Breast epithelium (tissue), 3 donors: ENCODE data around the gene P3H1.

Experiments used
- POLR2A ChIP-seq: fragments of 450-650 bp; IDR thresholded peaks from one replicate; pipeline ENCODE4 v1.6.1; 2016; ENCODE audit warnings: antibody characterized with exemption, mild to moderate bottlenecking, moderate library complexity
- POLR2AphosphoS5 ChIP-seq, 3 donors: sonication (generic); formaldehyde crosslinking; IDR thresholded peaks; one replicate each; pipeline ENCODE4 v1.6.1; 2017; ENCODE audit warnings: antibody characterized with exemption in 3 of 3
- TF ChIP-seq, protein P1 (sequence below), 3 donors: fragments of 450-650 bp; IDR thresholded peaks; one replicate each; pipeline ENCODE4 v1.5.1; 2016 to 2017; ENCODE audit warnings: antibody characterized with exemption in 3 of 3, mild to moderate bottlenecking in 3 of 3, moderate library complexity in 3 of 3

- TF ChIP-seq, protein P1, sequence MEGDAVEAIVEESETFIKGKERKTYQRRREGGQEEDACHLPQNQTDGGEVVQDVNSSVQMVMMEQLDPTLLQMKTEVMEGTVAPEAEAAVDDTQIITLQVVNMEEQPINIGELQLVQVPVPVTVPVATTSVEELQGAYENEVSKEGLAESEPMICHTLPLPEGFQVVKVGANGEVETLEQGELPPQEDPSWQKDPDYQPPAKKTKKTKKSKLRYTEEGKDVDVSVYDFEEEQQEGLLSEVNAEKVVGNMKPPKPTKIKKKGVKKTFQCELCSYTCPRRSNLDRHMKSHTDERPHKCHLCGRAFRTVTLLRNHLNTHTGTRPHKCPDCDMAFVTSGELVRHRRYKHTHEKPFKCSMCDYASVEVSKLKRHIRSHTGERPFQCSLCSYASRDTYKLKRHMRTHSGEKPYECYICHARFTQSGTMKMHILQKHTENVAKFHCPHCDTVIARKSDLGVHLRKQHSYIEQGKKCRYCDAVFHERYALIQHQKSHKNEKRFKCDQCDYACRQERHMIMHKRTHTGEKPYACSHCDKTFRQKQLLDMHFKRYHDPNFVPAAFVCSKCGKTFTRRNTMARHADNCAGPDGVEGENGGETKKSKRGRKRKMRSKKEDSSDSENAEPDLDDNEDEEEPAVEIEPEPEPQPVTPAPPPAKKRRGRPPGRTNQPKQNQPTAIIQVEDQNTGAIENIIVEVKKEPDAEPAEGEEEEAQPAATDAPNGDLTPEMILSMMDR (IDR thresholded peaks at IDR 0.05) = no peak
- TF ChIP-seq POLR2A = no peak
- TF ChIP-seq POLR2AphosphoS5 (IDR thresholded peaks at IDR 0.05) = no peak
These were observed 35.8 kb downstream of the P3H1 start for GRCh38 chr1:42730988-42731387.
